ENCODE data around the gene TRMT10B. TPM values are rescaled to one million over a fixed set of nuclear protein-coding genes. Genes with fewer than 3 reads are reported as not detected.
A peak's percentile ranks its signal among the peaks of the same experiment; 100 is the strongest.

The TRMT10B gene
- total and polyA plus RNA-seq, 2 of the 13 experiments (the other 11 are each of a cell fraction or from before 2014, with no cell fraction given) = 3.1 to 3.9 TPM

DNA sequence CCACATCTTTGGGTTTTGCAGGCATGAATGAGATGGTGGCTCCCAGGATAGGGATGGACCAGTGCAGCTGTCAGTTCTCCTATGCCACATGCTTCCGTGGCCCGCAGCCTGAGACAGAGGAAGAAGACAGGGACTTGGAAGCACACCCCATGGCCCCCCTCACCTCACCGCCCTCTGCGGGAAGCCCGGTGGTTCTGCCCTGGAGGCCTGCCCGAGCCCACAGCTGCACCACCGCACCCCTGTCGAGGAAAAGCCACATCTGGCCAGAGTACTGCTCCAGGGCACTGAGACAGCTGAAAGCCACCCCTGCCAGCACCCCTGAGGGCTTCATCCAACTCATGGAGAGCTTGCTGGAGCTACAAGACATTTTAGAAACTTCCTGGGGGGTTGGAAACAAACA, 7.6 kb upstream of the TRMT10B start:
- TF ChIP-seq, protein P1, sequence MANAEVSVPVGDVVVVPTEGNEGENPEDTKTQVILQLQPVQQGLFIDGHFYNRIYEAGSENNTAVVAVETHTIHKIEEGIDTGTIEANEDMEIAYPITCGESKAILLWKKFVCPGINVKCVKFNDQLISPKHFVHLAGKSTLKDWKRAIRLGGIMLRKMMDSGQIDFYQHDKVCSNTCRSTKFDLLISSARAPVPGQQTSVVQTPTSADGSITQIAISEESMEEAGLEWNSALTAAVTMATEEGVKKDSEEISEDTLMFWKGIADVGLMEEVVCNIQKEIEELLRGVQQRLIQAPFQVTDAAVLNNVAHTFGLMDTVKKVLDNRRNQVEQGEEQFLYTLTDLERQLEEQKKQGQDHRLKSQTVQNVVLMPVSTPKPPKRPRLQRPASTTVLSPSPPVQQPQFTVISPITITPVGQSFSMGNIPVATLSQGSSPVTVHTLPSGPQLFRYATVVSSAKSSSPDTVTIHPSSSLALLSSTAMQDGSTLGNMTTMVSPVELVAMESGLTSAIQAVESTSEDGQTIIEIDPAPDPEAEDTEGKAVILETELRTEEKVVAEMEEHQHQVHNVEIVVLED (CRISPR knock-in tag; IDR thresholded peaks at IDR 0.05; ENCODE audit: borderline replicate concordance) = no peak
- TF ChIP-seq SKI (IDR thresholded peaks at IDR 0.05; ENCODE audit: partially characterized antibody) = no peak
- no peak for TF ChIP-seq MIER3 (CRISPR knock-in tag; IDR thresholded peaks at IDR 0.05; ENCODE audit: borderline replicate concordance)
- no peak for TF ChIP-seq ZNF12 (CRISPR knock-in tag; IDR thresholded peaks at IDR 0.05)
- TF ChIP-seq ELF3 (CRISPR knock-in tag; IDR thresholded peaks at IDR 0.05) = no peak
- TF ChIP-seq ZNF20 (CRISPR knock-in tag; IDR thresholded peaks at IDR 0.05) = no peak
- TF ChIP-seq TBL1XR1 (IDR thresholded peaks at IDR 0.05; ENCODE audit: borderline replicate concordance, low read length, partially characterized antibody) = no peak
- TF ChIP-seq SIX1 (CRISPR knock-in tag; IDR thresholded peaks at IDR 0.05; ENCODE audit: borderline replicate concordance) = no peak
- TF ChIP-seq KMT2B (CRISPR knock-in tag; IDR thresholded peaks at IDR 0.05) = no peak
- no peak for TF ChIP-seq ZNF790 (CRISPR knock-in tag; IDR thresholded peaks at IDR 0.05; ENCODE audit: borderline replicate concordance)
- TF ChIP-seq DPF2 (CRISPR knock-in tag; IDR thresholded peaks at IDR 0.05; ENCODE audit: borderline replicate concordance, low read depth) = no peak
- TF ChIP-seq PHF21A (CRISPR knock-in tag; IDR thresholded peaks at IDR 0.05) = no peak
- no peak for TF ChIP-seq NFYC (CRISPR knock-in tag; IDR thresholded peaks at IDR 0.05)
- TF ChIP-seq, protein P2, sequence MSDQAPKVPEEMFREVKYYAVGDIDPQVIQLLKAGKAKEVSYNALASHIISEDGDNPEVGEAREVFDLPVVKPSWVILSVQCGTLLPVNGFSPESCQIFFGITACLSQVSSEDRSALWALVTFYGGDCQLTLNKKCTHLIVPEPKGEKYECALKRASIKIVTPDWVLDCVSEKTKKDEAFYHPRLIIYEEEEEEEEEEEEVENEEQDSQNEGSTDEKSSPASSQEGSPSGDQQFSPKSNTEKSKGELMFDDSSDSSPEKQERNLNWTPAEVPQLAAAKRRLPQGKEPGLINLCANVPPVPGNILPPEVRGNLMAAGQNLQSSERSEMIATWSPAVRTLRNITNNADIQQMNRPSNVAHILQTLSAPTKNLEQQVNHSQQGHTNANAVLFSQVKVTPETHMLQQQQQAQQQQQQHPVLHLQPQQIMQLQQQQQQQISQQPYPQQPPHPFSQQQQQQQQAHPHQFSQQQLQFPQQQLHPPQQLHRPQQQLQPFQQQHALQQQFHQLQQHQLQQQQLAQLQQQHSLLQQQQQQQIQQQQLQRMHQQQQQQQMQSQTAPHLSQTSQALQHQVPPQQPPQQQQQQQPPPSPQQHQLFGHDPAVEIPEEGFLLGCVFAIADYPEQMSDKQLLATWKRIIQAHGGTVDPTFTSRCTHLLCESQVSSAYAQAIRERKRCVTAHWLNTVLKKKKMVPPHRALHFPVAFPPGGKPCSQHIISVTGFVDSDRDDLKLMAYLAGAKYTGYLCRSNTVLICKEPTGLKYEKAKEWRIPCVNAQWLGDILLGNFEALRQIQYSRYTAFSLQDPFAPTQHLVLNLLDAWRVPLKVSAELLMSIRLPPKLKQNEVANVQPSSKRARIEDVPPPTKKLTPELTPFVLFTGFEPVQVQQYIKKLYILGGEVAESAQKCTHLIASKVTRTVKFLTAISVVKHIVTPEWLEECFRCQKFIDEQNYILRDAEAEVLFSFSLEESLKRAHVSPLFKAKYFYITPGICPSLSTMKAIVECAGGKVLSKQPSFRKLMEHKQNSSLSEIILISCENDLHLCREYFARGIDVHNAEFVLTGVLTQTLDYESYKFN (CRISPR knock-in tag; conservative IDR thresholded peaks at IDR 0.05) = no peak
- TF ChIP-seq, protein P3, sequence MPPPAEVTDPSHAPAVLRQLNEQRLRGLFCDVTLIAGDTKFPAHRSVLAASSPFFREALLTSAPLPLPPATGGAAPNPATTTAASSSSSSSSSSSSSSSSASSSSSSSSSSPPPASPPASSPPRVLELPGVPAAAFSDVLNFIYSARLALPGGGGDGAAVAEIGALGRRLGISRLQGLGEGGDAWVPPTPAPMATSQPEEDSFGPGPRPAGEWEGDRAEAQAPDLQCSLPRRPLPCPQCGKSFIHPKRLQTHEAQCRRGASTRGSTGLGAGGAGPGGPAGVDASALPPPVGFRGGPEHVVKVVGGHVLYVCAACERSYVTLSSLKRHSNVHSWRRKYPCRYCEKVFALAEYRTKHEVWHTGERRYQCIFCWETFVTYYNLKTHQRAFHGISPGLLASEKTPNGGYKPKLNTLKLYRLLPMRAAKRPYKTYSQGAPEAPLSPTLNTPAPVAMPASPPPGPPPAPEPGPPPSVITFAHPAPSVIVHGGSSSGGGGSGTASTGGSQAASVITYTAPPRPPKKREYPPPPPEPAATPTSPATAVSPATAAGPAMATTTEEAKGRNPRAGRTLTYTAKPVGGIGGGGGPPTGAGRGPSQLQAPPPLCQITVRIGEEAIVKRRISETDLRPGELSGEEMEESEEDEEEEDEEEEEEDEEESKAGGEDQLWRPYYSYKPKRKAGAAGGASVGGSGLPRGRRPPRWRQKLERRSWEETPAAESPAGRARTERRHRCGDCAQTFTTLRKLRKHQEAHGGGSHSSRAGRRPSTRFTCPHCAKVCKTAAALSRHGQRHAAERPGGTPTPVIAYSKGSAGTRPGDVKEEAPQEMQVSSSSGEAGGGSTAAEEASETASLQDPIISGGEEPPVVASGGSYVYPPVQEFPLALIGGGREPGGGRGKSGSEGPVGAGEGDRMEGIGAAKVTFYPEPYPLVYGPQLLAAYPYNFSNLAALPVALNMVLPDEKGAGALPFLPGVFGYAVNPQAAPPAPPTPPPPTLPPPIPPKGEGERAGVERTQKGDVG (CRISPR knock-in tag; IDR thresholded peaks at IDR 0.05; ENCODE audit: borderline replicate concordance) = no peak
- no peak for TF ChIP-seq POGZ (CRISPR knock-in tag; IDR thresholded peaks at IDR 0.05)
- TF ChIP-seq SPEN (CRISPR knock-in tag; IDR thresholded peaks at IDR 0.05; ENCODE audit: low read depth) = no peak
- TF ChIP-seq PRPF4 (IDR thresholded peaks at IDR 0.05; ENCODE audit: low read depth, low read length, poor library complexity, severe bottlenecking) = no peak

More for the DNA sequence above, 7.6 kb upstream of the TRMT10B start:
- ChIA-PET CTCF (ENCODE audit: low intra/inter-chr PET ratio, low total read pairs) (no interaction called here), POLR2A (no interaction called here)
- BruUV-seq (replicated peaks) = no TSS peak
- Histone ChIP-seq H3K4me3 (replicated peaks in 1 of 3; ENCODE audit: insufficient read depth in 1 of 3, low read depth in 2 of 3, low read length in 3 of 3) (no peak overlapping the region), H3K79me2 (ENCODE audit: insufficient read depth, low read length) (no peaks in the 10 kb centered on the region), H3K9ac (ENCODE audit: insufficient read depth, low read depth, low read length) (no peak overlapping the region), H4K20me1 (ENCODE audit: insufficient read depth, low read length) (no peaks in the 10 kb centered on the region), H3K27ac (ENCODE audit: extremely low read length, insufficient read depth, low read length) (no peak overlapping the region), H3K4me1 (ENCODE audit: insufficient read depth, low read length) (peaks cover 13% of the 10 kb centered on the region), H2AFZ (ENCODE audit: low read length) (no peak overlapping the region), H3K27me3 (ENCODE audit: control insufficient read depth in 1 of 2, insufficient read depth in 2 of 2, low read length in 2 of 2) (peaks cover 5 to 41% of the 10 kb centered on the region in 2 experiments), H3K9me3 (ENCODE audit: low read length) (no peaks in the 10 kb centered on the region), H3K36me3 (replicated peaks in 1 of 2; ENCODE audit: control insufficient read depth in 1 of 2, insufficient read depth in 2 of 2, low read length in 2 of 2) (no peaks in the 10 kb centered on the region), H3K4me2 (ENCODE audit: low read depth, low read length) (peak overlapping the region; percentile 52; the same call in 1 of the 2 replicates)
- in situ Hi-C loops (cut with HindIII; ENCODE audit: extremely low pct_ligation_motif_present, low pct_unique_long_range_greater_than_20kb) = loop anchor here (10.0 to 25.0 kb wide), 2 partner anchors 259 to 619 kb away; partner anchors contain the start of gene POLR1E
- 40% methylated on average over 1 of the region's 8 CpGs for WGBS (ENCODE audit: low lambda C conversion rate)
- FAIRE-seq = no peak
- ATAC-seq = peak; percentile 16; the same call in 2 of the 3 replicates
- no peak for DNase-seq (ENCODE audit: low spot score)
- intact Hi-C loops (cut with micrococcal nuclease; ENCODE audit: unreplicated experiment) = loop anchor here (2.0 kb wide), 1 partner anchor 263 kb away; no protein-coding TSS in a partner anchor
